Common myeloid progenitor, CD34-positive (primary cell): ENCODE results near the gene CFAP52.
A peak's percentile ranks its signal among the peaks of the same experiment; 100 is the strongest.
"Not testable (repeated sequence)": the region's sequence is repeated elsewhere in the genome, so short reads cannot be mapped to it uniquely, and the experiment has no call there.

Experiments used
- CTCF ChIA-PET: fragments of 350-600 bp; sonication (Branson Sonifier 250); formaldehyde crosslinking; loops from one replicate; lab custom pipeline; 2021; ENCODE audit warnings: antibody characterized with exemption; lab: Charles Lee
- POLR2A ChIA-PET: fragments of 350-600 bp; sonication (Branson Sonifier 250); formaldehyde crosslinking; loops from one replicate; lab custom pipeline; 2021; ENCODE audit warnings: antibody characterized with exemption; lab: Charles Lee
- DNase-seq, 3 donors: peaks; one replicate each; pipeline versions ENCODE4 v3.0.0 to v3.0.0-alpha.2; 2013
- H3K27ac ChIP-seq, 2 experiments: 1 replicate in 1 of 2; 2 replicates in 1 of 2; pipeline ENCODE4 v1.7.0; 2013; ENCODE audit warnings: inconsistent platforms in 2 of 2, low read length in 2 of 2, mild to moderate bottlenecking in 2 of 2, low read depth in 1 of 2, moderate library complexity in 1 of 2; ENCODE audit not compliant: severe bottlenecking in 2 of 2, insufficient read depth in 1 of 2, poor library complexity in 1 of 2
- H3K27me3 ChIP-seq, 5 experiments: replicated peaks in 2 of 5; 1 replicate in 3 of 5; 2 replicates in 2 of 5; pipeline versions ENCODE4 v1.6.1 to v1.7.0; 2013; ENCODE audit warnings: low read length in 4 of 5, mild to moderate bottlenecking in 2 of 5, moderate library complexity in 2 of 5, inconsistent platforms in 1 of 5; ENCODE audit not compliant: insufficient read depth in 5 of 5, control insufficient read depth in 4 of 5
- H3K36me3 ChIP-seq, 4 experiments: 1 replicate in 2 of 4; 2 replicates in 2 of 4; pipeline versions ENCODE4 v1.6.1 to v1.7.0; 2013; ENCODE audit warnings: low read length in 3 of 4, control low read depth in 1 of 4, mild to moderate bottlenecking in 1 of 4; ENCODE audit not compliant: control insufficient read depth in 4 of 4, insufficient read depth in 4 of 4
- H3K4me1 ChIP-seq, 4 experiments: 1 replicate in 3 of 4; 2 replicates in 1 of 4; pipeline versions ENCODE4 v1.6.1 to v1.7.1; 2013; ENCODE audit warnings: low read length in 3 of 4, mild to moderate bottlenecking in 3 of 4, control low read depth in 1 of 4, inconsistent platforms in 1 of 4, moderate library complexity in 1 of 4; ENCODE audit not compliant: control insufficient read depth in 4 of 4, insufficient read depth in 4 of 4; ENCODE audit errors: control extremely low read depth in 1 of 4
- H3K4me3 ChIP-seq, 7 experiments: 1 replicate in 4 of 7; 2 replicates in 3 of 7; pipeline versions ENCODE4 v1.5.1 to v1.7.0; 2013; ENCODE audit warnings: mild to moderate bottlenecking in 7 of 7, low read length in 6 of 7, moderate library complexity in 6 of 7, inconsistent platforms in 2 of 7, low read depth in 2 of 7, control low read depth in 1 of 7; ENCODE audit not compliant: insufficient read depth in 4 of 7, control insufficient read depth in 1 of 7; ENCODE audit errors: extremely low read depth in 1 of 7
- H3K9me3 ChIP-seq, 5 experiments: 1 replicate in 4 of 5; 2 replicates in 1 of 5; pipeline versions ENCODE4 v1.6.1 to v1.7.1; 2013; ENCODE audit warnings: low read length in 4 of 5, mild to moderate bottlenecking in 2 of 5, inconsistent platforms in 1 of 5, low read depth in 1 of 5, moderate library complexity in 1 of 5; ENCODE audit not compliant: control insufficient read depth in 4 of 5, insufficient read depth in 2 of 5; ENCODE audit errors: control extremely low read depth in 1 of 5
- WGBS: methylation state at CpG from one replicate; pipeline ENCODE4 v1.1.5; 2013; ENCODE audit not compliant: insufficient coverage; 5-methylcytosine and 5-hydroxymethylcytosine counted together

Gene CFAP52

DNA sequence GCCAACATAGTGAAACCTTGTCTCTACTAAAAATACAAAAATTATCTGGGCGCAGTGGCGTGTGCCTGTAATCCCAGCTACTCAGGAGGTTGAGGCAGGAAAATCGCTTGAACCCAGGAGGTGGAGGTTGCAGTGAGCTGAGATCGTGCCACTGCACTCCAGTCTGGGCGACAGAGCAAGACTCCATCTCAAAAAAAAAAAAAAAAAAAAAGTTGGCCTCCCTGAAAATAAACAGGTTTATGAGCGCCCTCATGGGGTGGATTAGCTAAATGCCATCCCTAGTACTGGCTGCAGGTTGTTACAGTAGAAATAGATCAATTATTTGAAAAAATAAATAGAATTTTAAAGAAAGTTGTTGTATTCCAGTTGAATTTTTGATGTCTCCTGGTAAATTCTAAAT is 21.7 kb upstream of the CFAP52 start:
- CTCF ChIA-PET: interaction anchor here (0.6 to 1.5 kb wide), 7 partner anchors 11 to 544 kb away, joined by 3 to 5 read pairs (median 3); partner anchors contain the start of gene STX8
- WGBS: no CpG with 5 or more reads among the region's 6 CpGs
- POLR2A ChIA-PET: not testable (repeated sequence)

DNA sequence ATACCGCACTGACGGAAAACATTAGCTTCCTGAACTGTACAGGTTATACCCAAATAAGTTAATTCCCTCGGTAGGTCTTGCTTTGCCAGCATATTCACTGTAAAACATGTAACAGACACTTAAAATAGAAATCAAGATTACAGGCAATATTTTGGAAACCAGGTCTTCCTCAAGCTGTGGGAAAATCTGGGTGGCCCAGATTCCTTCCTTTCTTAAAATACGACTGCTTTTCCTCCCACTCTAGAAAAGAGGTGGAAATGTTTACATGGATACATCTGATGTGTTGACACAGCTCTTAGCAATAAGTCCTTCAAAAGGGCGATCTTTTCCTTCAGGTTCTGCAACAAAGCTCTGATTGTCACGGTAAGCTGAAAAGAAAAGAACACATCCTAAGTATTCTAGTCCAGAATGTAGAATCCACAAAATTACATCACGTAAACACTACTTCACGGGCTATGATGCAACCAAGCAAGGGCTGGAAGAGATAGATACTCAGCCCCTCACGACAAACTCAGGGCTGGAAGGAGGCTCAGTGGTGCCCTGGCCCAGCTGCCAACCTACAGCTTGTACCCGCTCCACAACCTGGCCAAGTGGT is 19.2 kb upstream of the CFAP52 start:
- no peak for DNase-seq
- Histone ChIP-seq H3K27ac (no peak overlapping the region), H3K36me3 (peaks cover 0 to 3% (median 0%) of the 10 kb centered on the region in 4 experiments), H3K27me3 (no peaks in the 10 kb centered on the region), H3K4me3 (no peak overlapping the region), H3K9me3 (no peaks in the 10 kb centered on the region), H3K4me1 (no peaks in the 10 kb centered on the region)
- ChIA-PET POLR2A (no interaction called here), CTCF (interaction anchor here (1.0 kb wide), 1 partner anchor 18 kb away, joined by 3 read pairs; the partner anchor contains the start of gene STX8)
- 91% methylated on average over 9 of the region's 10 CpGs for WGBS

More for the DNA sequence above, 21.7 kb upstream of the CFAP52 start:
- not testable (repeated sequence) for H3K27me3 ChIP-seq, H3K27ac ChIP-seq, H3K4me1 ChIP-seq, H3K4me3 ChIP-seq, H3K9me3 ChIP-seq
- DNase-seq: peak; percentile 50 to 67 (median 64)
- H3K36me3 ChIP-seq: peaks cover 0 to 13% (median 0%) of the 10 kb centered on the region in 4 experiments

DNA sequence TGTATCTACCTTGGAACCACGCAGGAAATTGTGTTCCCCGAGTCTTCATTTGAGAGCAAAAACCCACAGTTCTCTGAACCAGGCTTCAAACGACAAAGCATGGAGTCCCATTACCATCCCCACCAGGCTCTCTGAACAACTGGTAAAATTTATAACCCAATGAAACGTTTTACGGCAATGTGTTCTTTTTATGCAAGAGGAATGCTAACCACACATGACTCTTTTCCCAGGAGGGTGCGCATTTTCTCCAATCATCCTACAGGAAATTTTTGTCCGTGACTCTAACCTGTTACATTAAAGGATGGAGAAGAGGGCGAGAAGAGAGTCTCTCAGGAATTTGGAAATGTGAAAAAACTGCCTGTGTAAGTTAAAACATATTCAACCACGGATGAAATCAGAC is 18.6 kb upstream of the CFAP52 start:
- H3K4me3 ChIP-seq: no peak overlapping the region
- WGBS: 92% methylated on average over 8 of the region's 9 CpGs
- no peaks in the 10 kb centered on the region for H3K27me3 ChIP-seq
- CTCF ChIA-PET: interaction anchor here (1.0 kb wide), 1 partner anchor 18 kb away, joined by 3 read pairs; the partner anchor contains the start of gene STX8
- no peaks in the 10 kb centered on the region for H3K4me1 ChIP-seq
- H3K36me3 ChIP-seq: peaks cover 0 to 2% (median 0%) of the 10 kb centered on the region in 4 experiments
- POLR2A ChIA-PET: no interaction called here
- H3K27ac ChIP-seq: no peak overlapping the region
- no peak for DNase-seq
- H3K9me3 ChIP-seq: no peaks in the 10 kb centered on the region

DNA sequence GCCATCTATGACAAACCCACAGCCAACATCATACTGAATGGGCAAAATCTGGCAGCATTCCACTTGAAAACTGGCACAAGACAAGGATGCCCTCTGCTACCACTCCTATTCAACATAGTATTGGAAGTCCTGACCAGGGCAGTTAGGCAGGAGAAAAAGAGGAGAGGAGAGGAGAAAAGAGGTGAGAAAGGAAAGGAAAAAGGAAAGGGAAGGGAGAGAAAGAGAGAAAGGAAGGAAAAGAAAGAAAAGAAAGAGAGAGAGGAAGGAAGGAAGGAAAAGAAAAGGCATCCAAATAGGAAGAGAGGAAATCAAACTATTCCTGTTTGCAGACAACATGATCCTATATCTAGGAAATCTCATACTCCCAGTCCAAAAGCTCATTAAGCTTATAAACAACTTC is 12.3 kb upstream of the CFAP52 start:
- ChIA-PET CTCF (interaction anchor here (2.0 to 4.0 kb wide), 2 partner anchors 9 to 12 kb away, joined by 5 to 14 read pairs; partner anchors contain the start of genes CFAP52 and STX8), POLR2A (interaction anchor here (0.9 kb wide), 1 partner anchor 16 kb away, joined by 4 read pairs; no protein-coding TSS in a partner anchor)
- H3K4me3 ChIP-seq: no peak overlapping the region
- no peak for DNase-seq
- H3K27ac ChIP-seq: no peak overlapping the region
- peaks cover 0 to 16% (median 8%) of the 10 kb centered on the region in 4 experiments for H3K36me3 ChIP-seq
- no peaks in the 10 kb centered on the region for H3K27me3 ChIP-seq
- no peaks in the 10 kb centered on the region for H3K9me3 ChIP-seq
- peaks cover 0 to 8% (median 1%) of the 10 kb centered on the region in 4 experiments for H3K4me1 ChIP-seq

DNA sequence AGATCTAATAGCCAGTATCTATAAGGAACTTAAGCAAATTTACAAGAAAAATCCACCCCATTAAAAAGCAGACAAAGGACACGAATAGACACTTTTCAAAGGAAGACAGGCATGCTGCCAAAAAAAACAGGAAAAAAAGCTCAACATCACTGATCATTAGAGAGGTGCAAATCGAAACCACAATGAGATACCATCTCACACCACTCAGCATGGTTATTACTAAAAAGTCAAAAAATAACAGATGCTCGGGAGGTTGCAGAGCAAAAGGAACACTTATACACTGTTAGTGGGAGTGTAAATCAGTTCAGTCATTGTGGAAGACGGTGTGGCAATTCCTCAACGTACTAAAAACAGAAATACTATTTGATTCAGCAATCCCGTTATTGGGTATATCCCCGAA is 10.4 kb upstream of the CFAP52 start:
- 56% methylated on average over 3 of the region's 7 CpGs for WGBS
- no peaks in the 10 kb centered on the region for H3K9me3 ChIP-seq
- H3K4me3 ChIP-seq: peak overlapping the region in 3 of 7 experiments; percentile 2 to 52 (median 52)
- DNase-seq: peak in 2 of 3 donors; percentile 34 to 35
- ChIA-PET CTCF (interaction anchor here (2.0 to 4.0 kb wide), 2 partner anchors 10 to 11 kb away, joined by 5 to 14 read pairs; partner anchors contain the start of genes CFAP52 and STX8), POLR2A (no interaction called here)
- no peak overlapping the region for H3K27ac ChIP-seq
- peaks cover 0 to 8% (median 1%) of the 10 kb centered on the region in 4 experiments for H3K4me1 ChIP-seq
- H3K36me3 ChIP-seq: peaks cover 0 to 19% (median 12%) of the 10 kb centered on the region in 4 experiments
- H3K27me3 ChIP-seq: no peaks in the 10 kb centered on the region

DNA sequence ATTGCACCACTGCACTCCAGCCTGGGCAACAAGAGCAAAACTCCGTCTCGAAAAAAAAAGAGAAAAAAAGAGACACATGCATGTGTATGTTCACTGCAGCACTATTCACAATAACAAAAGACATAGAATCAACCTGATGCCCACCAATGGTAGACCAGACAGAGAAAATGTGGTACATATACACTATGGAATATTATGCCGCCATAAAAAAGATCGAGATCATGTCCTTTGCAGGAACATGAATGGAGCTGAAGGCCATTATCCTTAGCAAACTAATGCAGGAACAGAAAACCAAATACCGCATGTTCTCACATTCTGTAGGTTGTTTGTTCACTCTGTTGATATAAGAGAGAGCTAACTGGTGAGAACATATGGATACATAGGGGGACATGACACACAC is 9.7 kb upstream of the CFAP52 start:
- H3K9me3 ChIP-seq, DNase-seq, H3K27ac ChIP-seq, CTCF ChIA-PET, POLR2A ChIA-PET, H3K4me1 ChIP-seq, H3K27me3 ChIP-seq, H3K4me3 ChIP-seq: not testable (repeated sequence)
- WGBS: 100% methylated on average over 2 of the region's 5 CpGs
- H3K36me3 ChIP-seq: peaks cover 0 to 19% (median 12%) of the 10 kb centered on the region in 4 experiments

DNA sequence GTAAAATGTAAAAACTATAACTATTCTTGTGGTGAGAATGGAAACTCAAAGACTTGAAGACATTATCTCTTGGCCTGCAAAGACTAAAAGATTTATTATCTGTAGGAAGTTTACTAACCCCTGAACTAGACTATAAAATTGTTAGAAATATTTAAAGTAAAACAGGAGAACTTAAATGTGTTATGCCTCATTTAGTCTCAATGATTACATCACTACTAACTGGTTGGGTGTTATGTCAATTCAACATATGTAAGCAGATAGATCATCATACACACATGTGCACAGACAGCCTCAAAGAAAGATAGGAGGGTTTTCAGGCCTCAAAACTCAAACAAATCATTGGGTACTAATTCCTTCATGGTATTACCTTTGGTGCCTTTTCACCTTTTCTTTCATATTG is 8.4 kb upstream of the CFAP52 start:
- POLR2A ChIA-PET: no interaction called here
- H3K27me3 ChIP-seq: no peaks in the 10 kb centered on the region
- no peak for DNase-seq
- CTCF ChIA-PET: no interaction called here
- peaks cover 0 to 19% (median 12%) of the 10 kb centered on the region in 4 experiments for H3K36me3 ChIP-seq
- H3K27ac ChIP-seq: no peak overlapping the region
- no peaks in the 10 kb centered on the region for H3K9me3 ChIP-seq
- H3K4me3 ChIP-seq: no peak overlapping the region
- H3K4me1 ChIP-seq: peaks cover 0 to 8% (median 1%) of the 10 kb centered on the region in 4 experiments
